ENCODE measurements around the gene CAMTA2. TPM values are rescaled to one million over a fixed set of nuclear protein-coding genes. Genes with fewer than 3 reads are reported as not detected.
A peak's percentile ranks its signal among the peaks of the same experiment; 100 is the strongest.

The CAMTA2 gene
- total and polyA plus RNA-seq, 9 of the 15 experiments (the other 6 are each of a cell fraction or from before 2014, with no cell fraction given), result 0.24 to 25.1 (median 6.3) TPM

DNA sequence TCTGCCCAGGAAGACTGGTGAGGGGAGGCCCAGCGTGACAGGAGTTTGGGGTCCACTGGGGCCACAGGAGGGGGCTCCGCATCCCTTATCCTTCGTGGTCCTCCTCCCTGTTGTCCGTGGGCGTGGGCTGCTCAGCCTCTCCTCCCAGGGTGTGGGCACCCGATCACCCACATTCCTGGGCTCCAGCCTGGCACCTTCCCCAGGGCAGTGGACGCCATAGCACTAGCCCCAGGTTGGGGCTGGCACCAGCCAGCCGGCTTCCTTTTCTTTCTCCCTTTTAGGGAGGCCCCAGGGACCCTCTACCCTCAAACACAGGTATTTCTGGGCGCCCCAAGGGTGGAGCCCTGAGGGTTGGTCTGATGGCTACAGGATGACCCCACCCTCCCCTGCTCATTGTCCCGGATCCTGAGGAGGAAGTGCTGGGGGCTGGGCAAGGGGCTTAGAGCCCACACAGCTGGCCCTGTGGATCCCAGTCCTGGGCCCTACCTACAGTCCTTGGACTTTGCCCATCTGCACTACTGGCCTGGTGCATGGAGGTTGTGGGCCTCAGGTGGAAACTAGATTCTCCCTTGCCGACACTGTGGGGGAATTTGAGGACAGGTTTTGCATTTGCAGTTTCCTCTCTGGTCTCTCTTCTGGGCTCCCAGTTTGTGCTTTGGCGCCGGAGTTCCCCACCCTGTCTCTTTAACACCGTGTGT, 11.4 kb upstream of the CAMTA2 start:
- Histone ChIP-seq H3K27me3 (ENCODE audit: control insufficient read depth in 2 of 2, insufficient read depth in 2 of 2, low read length in 2 of 2) (no peaks in the 10 kb centered on the region), H3K4me1 (replicated peaks in 1 of 2; ENCODE audit: control insufficient read depth in 2 of 2, insufficient read depth in 2 of 2, low read length in 2 of 2) (peaks cover 11 to 34% of the 10 kb centered on the region in 2 experiments; a peak in 3 of 5 replicates), H3K9ac (ENCODE audit: insufficient read depth in 1 of 2, low read depth in 2 of 2, low read length in 2 of 2) (peak overlapping the region; percentile 68 to 95; a peak in 3 of 4 replicates), H3K79me2 (ENCODE audit: control insufficient read depth, insufficient read depth, low read length) (peaks cover 16% of the 10 kb centered on the region), H3K27ac (ENCODE audit: extremely low read depth, low read depth, low read length) (no peak overlapping the region; the same call in 2 of the 3 replicates), H2AFZ (ENCODE audit: low read depth, low read length) (no peak overlapping the region), H3K4me3 (peak overlapping the region; percentile 74), H3K9me1 (ENCODE audit: control insufficient read depth, insufficient read depth, low read length) (peaks cover 2% of the 10 kb centered on the region), H3K4me2 (ENCODE audit: insufficient read depth, low read length) (peak overlapping the region; percentile 83), H3K9me3 (replicated peaks; ENCODE audit: control insufficient read depth, insufficient read depth, low read depth, low read length) (no peaks in the 10 kb centered on the region), H4K20me1 (replicated peaks; ENCODE audit: control insufficient read depth, insufficient read depth, low read length) (no peaks in the 10 kb centered on the region), H3K36me3 (ENCODE audit: control insufficient read depth, insufficient read depth, low read length) (peaks cover 34% of the 10 kb centered on the region)
- intact Hi-C loops (cut with micrococcal nuclease), result no loop called here
- 20% methylated on average over 9 of the region's 14 CpGs for WGBS (ENCODE audit: insufficient coverage, low coverage, missing lambda C conversion rate)
- FAIRE-seq (no peak), DNase-seq (ENCODE audit: extremely low read depth in 1 of 4, low spot score in 3 of 4) (peak in 2 of 4 experiments; percentile 20 to 33), ATAC-seq (no peak)
- in situ Hi-C loops (cut with MboI), result no loop called here
- ChIA-PET POLR2A (no interaction called here), CTCF (ENCODE audit: low intra/inter-chr PET ratio) (no interaction called here)
- no TSS peak for BruUV-seq (replicated peaks)
- TF ChIP-seq DIDO1 (tag; IDR thresholded peaks at IDR 0.05; ENCODE audit: low read depth) (no peak), SPI1 (IDR thresholded peaks at IDR 0.05; ENCODE audit: borderline replicate concordance, low read depth, low read length) (0 out of 2 replicates have a peak, but pooled peaks have one; percentile 13), JUN (IDR thresholded peaks at IDR 0.05; ENCODE audit: borderline replicate concordance, low read depth, low read length) (no peak), JUN (CRISPR knock-in tag; IDR thresholded peaks at IDR 0.05; ENCODE audit: borderline replicate concordance) (no peak), ZNF124 (CRISPR knock-in tag; IDR thresholded peaks at IDR 0.05) (no peak), SMARCB1 (IDR thresholded peaks at IDR 0.05; ENCODE audit: insufficient read length, low read depth) (no peak)
- TF ChIP-seq, protein P1, sequence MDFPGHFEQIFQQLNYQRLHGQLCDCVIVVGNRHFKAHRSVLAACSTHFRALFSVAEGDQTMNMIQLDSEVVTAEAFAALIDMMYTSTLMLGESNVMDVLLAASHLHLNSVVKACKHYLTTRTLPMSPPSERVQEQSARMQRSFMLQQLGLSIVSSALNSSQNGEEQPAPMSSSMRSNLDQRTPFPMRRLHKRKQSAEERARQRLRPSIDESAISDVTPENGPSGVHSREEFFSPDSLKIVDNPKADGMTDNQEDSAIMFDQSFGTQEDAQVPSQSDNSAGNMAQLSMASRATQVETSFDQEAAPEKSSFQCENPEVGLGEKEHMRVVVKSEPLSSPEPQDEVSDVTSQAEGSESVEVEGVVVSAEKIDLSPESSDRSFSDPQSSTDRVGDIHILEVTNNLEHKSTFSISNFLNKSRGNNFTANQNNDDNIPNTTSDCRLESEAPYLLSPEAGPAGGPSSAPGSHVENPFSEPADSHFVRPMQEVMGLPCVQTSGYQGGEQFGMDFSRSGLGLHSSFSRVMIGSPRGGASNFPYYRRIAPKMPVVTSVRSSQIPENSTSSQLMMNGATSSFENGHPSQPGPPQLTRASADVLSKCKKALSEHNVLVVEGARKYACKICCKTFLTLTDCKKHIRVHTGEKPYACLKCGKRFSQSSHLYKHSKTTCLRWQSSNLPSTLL (IDR thresholded peaks at IDR 0.05), result no peak
